ENCODE results near the gene CFAP61.

DNA sequence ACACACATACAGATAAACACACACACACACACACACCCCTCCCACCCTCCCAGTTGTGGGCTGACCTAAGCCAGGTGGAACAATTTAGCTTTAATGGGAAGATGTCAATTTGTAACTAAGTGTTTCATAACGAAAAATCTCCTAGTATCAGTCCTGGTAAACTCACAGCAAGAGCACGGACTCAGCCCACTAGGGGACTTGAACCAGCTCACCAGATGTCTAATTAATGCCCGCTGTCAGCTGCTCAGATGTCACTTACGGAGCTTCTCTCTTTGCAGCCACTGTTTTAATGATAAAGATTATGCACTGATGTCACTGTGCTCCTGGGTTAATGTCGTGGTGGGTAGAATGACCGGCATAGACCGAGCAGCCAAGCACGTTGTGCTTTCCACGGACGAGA lies 199.0 kb downstream of the CFAP61 start:
- TF ChIP-seq CTCF (IDR thresholded peaks at IDR 0.05) (no peak), POLR2A (IDR thresholded peaks at IDR 0.05) (no peak)

Measured in heart left ventricle (tissue), 13 donors.